Superior temporal gyrus (tissue), 1 donor: ENCODE results near the gene GREB1.

Experiments
- DNase-seq: peaks from one replicate; pipeline ENCODE4 v3.0.0-alpha.2; 2016; ENCODE audit errors: extremely low spot score

GREB1 gene

DNA sequence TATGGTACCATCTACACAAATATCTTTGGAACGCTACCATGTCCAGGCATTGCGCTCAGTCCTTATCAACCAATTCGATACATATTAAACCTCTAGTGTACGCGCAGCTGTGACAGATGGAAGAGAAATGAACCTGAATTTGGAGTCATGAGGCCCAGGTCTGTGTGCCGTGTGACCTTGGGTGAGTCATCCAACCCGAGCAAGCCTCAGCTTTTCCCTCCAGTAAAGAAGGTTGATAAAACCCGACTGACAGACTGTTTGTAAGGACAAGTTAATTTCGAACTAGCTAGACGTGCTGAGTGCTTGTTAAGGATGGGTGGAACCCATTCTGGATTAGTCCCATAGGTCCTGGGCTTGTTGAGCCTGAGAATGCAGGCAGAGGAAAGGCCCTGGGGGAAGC lies 28.2 kb downstream of the GREB1 start:
- no peak for DNase-seq

DNA sequence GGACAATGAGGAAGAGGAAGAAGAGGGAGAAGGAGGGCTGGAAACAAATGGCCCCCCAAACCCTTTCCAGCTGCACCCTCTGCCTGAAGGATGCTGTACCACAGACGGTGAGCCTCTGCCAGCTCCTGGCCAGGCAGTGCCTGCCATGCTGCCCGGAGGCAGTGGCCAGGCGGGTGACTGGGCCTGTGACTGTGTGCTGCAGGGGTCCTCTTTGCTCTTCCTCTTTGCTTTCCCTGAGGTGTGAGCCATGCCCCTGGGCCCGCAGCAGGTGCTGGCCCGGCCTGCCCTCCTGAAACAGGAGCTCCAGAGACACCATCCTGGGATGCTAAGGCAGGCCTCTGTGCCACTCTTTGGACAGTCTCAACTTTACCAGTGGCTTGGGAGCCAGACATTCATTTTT lies 28.6 kb downstream of the GREB1 start:
- DNase-seq = no peak

DNA sequence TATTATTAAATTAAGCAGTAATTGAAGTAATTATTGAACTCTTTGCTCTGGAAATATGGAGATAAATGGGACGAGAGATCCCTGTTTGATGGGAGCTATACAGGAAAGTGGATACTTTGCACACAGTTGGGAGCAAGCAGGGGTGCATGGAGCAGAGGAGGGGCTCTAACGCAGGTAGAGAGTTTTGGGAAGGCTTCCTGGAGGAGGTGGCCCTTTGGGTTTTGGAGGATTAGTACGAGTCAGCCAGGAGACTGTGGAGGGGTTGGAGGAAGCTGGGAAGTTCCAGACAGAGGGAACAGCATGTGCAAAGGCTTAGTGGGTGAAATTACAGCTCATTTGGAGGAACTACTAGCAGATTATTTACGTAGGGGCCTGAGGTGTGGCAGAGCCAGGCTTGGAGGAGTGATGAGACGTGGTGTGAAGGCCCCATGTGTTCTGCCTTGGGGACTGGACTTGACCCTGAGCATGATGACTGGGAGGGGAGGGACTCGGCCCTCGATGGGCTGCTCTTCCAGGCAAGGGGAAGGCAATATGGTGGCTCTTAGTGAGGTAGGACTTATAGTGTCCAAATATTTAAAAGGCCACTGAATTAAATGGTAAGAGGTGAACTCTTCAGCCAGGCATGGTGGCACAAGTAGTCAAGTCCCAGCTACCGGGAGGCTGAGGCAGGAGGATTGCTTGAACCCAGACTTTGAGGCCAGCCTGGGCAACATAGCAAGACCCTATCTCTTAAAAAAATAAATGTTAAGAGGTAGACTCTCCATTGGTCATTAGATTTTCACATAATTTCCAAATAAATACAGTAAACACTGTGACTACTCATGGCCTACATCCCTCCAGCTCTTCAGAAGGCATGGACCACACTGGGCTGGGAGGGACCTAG lies 30.2 kb downstream of the GREB1 start:
- DNase-seq = no peak

DNA sequence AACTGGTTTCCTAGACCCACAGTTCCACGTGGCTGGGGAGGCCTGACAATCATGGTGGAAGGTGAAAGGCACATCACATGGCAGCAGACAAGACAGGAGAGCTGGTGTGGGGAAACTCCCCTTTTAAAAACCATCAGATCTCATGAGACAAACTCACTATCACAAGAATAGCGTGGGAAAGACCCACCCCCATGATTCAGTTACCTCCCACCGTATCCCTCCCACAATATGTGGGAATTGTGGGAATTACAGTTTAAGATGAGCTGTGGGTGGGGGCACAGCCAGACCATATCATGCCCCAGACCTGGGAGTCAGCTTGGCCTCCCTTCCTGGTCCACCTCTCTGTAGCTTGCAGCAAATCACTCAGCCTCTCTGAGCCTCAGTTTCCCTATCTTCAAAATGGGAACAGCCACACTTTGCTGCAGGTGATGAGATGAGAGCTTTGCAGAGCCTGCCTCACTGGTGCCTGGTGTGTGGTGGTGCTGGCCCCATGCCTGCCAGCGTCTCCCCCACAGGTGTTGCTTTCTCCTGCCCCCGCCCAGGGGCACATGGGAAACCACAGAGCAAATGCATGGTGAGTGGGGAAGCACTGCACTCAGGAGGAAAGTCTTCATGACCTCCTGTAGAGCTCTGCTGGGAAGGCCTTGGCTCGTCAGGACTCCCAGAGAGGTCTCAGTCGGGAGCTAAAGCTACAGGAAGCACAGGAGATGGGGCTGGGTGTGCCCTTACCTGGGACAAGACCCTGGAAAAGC lies 31.1 kb downstream of the GREB1 start:
- DNase-seq = no peak

DNA sequence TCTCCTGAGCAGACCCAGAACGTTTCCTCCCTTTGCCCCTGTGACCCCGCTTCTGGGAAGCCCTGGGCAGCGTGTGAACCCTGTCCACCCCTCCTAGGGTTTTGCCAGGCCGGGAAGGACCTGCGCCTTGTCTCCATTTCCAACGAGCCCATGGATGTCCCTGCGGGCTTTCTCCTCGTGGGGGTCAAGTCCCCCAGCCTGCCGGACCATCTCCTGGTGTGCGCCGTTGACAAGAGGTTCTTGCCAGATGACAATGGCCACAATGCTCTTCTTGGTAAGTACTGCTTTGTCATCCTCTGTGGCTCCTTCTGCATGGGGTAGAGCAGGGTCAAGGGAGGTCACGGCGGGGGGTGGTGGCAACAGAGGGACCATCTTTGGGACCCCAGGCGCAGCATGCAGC lies 32.5 kb downstream of the GREB1 start:
- DNase-seq = no peak

DNA sequence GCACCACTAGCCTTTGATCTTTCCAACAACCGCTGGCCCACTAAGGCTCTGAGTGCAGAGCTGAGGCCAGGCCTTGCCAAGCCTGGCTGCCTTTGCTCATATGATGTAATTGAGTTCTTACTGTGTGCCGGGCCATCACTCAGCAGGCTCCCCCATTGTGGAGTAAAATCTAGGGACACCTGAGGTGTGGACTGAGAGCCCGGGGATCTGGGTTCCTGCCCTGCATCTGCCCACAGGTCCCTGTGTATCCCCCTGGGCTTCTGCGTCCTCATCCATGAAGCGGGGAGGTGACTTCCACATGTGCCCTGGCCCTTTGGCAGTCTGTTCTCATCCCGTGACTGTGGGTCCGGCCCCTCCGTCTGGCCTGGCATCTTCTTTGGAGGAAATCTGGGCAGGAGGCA lies 33.8 kb downstream of the GREB1 start:
- DNase-seq = no peak

DNA sequence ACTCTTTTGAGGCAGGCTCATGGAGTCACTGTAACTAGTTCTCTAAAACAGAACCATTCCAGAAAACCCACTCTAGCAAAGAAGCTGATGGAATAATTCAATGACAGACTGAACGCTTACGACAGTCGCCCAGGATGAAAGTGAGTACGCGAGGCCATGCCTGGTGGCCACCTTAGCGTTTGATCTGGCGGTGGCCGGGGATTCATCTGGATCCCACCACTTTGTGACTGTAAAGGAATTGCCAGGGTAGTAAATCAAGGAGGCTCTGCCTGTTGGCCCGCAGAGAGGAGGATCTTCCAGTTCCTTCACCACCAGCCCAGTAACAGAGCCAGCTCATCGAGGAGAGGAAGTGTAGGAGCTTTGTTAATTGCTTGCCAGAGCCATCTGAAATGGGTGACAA lies 34.6 kb downstream of the GREB1 start:
- DNase-seq = no peak

DNA sequence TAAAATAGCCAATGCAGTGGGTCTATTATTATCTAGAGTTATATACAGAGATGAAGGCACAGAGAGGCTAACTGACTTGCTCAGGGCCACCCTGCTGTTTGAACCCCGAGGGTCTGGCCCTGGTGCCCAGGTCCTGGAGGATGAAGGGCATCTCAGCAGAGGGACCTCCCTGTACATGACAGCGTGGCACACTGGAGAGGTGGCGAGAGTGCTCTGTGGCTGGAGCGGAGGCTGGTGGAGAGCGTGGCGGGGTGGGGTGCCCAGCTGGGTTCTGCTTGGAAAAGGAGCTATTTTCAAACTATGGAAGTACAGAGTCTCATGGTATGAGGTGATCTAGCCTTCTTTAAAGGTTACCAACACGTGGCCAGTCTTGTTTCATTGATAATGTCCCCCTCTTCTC lies 35.8 kb downstream of the GREB1 start:
- DNase-seq = no peak

DNA sequence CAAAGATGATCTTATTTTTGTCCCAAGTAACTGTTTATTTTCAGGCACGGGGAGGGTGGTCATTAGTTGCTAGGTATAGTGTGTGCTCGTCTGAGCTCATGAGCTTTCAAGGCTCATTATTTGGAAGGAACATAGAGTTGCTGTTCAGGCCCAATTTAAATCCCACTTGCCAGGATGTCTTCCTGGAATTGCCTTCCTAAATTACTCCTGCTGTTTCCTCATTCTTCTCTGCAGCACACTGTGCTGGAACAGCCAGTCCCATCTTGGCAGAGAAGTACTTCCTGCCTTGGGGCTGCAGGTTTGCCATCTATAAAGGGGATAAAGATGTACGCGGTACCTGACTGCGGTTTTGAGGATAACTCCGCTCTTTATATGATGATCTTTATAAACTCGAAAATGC lies 37.3 kb downstream of the GREB1 start:
- DNase-seq = no peak

DNA sequence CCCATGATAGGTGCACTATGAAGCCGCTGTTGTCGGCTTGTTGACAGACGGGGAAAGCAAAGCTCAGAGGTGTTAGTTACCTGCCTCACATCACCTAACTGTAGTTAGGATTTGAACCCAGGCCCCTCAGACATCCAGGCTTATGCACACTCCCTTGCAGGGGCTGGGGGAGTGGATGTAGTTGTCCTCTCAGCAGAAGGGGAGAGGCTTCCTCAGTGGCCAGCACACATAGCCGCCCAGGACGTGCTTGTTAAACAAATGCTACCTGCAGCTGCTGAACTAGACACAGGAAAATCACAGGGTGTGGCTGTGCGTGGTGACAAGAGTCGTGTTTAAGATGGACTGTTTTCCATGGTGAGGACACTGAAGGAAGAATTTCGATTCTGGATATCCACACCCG lies 39.2 kb downstream of the GREB1 start:
- DNase-seq = no peak

DNA sequence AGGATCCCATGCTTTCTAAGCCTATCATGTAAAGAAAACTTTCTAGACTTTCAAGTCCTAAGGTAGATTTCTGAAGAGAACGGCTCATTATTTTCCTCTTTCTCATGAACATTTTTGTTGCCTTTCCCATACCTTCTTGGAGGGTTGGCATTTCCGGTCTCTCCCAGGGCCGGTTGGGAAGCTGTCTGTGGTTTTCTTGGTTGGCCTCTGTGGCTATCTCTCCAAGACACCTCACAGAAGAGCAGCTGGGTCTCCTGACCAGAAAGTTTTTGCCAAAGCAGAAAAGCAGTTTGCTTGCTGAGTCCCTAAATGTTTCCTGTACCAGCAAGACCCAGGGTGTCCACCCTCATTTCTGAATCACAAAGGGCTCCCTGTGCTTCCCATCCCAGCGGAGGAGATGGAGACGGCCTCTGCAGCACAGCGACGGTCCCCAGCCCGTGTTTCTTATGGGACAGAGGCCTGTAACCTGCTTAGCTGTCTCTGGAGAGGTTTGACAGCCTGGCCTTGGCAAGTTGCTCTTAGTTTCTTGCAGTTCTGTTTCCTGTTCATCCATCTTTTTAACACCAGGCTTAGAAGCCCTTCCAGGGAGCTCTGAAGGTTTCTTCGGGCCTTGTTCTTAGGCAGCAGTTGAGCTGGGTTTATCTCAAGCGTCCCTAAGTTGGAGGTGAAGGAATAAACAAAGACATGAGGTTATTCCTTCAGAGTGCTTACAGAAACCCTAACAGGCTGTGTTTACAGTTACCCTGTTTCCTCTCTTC lies 39.8 kb downstream of the GREB1 start:
- no peak for DNase-seq

DNA sequence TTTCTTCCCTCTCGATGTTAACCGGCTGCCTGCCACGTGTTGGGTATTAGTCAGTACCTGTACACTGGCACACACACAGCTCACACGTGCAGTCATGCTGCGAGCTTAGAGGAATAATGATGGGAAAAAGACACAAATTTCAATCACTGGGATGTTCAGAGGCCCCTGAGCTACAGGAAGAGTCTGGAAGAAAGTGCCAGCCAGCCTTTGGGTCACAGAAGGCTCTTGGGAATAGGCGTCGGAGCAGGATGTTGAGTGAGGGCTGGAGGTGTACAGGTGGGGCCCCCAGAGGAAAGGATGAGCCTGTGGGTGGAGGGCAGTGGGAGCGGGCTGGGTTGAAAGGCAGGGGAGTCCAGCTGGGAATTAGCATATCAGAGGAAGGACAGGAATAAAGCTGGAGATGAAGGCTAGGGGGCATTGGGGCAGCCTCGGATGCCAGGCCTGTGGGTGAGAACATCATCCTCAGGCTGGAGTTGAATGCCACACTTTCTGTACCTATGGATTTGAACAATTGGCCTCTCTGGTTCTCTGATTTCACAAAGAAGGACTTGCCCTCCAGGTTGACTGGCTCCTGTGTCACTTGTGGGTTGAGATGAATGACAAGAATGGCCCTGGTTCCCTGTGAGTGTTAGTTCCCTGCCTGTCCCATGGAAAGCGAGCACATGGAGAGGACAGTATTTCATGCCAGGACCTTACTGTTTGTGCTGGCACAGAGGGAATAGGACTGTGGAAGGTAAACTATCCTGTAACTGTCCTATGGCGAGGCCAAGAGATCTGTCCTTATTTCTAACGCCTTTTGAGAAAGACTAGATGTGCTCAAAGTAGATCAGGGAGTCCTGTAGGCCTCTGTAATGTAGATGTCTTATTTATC lies 40.6 kb downstream of the GREB1 start:
- DNase-seq = no peak

DNA sequence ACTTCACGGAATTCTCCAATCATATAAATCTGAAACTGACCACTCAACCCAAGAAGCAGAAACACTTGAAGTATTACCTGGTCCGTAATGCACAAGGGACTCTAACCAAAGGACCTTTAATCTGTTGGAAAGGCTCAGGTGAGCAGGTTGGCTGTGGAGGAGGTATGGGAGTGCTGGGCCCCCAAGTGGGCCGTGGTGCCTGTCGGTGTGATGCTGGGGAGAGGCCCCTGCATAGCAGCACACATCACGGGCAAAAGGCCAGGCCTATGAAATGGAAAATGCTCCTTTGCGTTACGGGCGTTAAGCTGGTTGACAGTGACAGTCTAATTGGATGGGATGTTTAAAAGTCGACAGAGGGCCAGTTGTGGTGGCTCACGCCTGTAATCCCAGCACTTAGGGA lies 42.6 kb downstream of the GREB1 start:
- no peak for DNase-seq

DNA sequence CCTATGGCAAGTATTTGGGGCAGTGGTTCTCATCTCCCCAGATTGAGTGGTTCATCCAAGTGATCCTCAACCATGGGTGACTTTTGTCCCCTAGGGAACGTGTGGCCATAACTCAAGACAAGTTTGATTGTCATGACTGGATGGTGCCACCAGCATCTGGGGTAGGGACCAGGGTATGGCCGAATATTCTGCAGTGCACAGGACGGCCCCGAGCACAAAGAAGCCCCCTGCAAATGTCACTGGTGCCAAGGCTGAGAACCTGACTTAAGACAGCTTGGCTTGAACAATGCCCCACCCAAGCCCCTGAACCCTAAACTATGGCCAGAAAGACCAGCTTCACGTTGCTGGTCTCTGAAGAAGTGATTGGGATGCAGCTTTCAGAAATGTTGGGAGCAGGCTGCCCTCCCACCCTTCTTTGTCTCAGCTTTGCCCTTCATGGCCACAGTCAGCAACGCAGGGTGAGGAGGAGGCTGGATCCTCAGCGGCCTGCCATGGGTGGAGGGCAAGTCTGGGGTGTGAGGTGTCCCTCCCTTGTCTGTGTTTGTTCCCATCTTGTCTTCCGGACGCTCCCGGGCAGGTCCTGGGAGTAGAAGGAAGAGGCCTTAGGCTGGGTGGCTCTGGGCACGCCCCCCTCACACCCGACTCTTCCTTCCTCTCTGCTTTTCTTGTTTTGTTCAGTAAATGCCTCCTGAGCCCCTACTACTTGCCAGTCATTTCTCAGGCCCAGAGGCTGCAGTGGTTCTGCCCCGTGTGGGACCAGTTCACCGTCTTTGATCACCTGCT lies 43.4 kb downstream of the GREB1 start:
- no peak for DNase-seq

DNA sequence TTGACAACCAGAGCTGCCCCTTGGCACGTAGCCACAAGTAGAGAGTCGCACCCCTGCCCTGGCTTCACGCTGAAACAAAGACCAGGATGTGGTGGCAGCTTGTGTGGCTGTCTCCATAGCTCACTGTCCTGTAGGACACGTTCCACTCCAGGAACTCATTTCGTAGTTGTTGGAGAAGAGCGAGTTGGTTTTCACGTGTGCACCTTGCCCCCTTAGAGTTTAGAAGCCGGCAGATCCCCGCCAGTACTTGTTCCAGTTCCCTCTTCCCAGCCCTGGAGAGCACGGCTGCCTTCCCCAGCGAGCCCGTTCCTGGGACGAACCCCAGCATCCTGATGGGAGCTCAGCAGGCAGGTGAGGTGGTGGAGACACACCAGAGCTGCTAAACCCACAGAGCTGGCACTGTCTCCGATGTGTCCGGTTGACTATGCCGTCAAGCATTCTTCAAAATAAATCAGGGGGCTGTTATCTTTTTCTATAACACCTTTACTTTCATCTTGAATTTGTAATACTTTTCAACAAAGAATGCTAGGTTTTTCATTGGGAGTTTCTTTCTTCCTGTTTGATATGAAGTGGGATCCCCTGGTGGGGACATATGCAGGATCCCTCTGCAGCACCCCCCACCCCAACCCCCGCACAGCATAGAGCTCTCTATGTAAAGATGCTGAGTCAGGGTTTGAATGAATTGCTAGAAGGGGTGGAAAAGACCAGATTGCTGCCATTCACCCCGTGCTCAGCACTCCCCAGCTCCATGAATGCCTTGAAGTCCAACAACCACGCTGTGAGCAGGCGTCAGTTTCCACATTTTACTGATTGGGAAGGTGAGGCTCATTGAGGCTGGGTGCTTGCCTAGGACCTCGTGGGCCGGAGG lies 44.5 kb downstream of the GREB1 start:
- no peak for DNase-seq

DNA sequence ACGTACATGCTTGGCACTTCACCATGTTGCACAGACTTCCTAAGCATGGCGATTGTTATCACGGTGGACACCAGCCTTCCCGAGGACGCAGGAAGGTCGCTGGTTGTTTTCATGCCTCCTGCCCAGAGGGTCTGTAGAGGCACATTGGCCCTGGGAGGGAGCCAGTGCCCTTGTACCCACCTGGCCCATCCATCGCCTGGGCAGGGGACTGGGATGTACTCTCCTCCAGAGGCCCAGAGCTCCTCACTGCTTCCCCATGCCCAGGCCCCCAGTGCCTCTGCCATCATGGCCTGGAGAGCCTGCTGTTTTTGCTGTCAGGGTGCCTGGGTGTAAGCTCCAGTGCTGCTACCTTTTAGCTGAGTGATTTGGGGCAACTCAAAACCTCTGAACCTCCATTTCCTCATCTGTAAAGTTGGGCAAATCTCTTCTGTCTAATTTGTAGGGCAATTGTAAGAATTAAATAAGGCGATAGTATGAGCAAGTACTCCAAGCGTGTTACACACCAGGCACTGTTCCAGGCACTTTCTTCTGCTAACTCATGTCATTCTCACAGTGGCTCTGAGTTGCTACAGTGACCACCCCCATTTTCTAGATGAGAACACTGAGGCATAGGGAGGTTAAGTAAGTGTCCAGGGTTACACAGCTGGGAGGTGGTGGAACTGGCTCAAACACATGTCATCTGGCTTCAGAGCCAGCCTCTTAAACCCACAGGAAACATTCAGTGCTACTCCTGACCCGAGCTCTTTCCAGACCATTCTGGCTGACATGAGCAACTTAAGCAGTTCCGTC lies 45.3 kb downstream of the GREB1 start:
- no peak for DNase-seq

DNA sequence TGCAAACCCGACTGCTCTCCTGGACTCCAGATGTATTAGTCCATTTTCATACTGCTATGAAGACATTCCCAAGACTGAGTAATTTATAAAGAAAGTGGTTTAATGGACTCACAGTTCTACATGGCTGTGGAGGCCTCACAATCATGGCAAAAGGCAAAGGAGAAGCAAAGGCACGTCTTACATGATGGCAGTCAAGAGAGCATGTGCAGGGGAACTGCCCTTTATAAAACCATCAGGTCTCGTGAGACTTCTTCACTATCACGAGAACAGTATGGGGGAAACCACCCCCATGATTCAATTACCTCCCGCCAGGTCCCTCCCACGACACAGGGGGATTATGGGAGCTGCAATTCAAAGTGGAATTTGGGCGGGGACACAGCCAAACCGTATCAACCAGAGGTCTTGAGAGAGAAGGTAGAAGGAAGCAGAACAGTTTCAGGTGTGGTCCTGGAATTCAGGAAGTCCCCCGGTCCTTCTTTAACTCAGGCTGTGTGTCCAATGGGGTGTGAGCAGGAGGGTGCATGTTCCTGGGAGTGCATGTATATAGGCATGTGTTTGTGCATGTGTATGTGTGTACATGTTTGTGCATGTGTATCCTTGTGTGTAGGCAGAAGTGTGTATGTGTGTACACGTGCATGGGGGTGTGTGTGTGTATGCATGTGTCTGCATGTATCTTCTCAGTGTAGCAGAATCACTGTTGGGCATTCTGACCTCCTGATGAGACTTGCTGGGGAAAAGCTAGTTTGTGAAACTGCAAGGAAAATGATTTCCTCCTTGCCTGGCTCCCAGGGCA lies 46.2 kb downstream of the GREB1 start:
- no peak for DNase-seq

DNA sequence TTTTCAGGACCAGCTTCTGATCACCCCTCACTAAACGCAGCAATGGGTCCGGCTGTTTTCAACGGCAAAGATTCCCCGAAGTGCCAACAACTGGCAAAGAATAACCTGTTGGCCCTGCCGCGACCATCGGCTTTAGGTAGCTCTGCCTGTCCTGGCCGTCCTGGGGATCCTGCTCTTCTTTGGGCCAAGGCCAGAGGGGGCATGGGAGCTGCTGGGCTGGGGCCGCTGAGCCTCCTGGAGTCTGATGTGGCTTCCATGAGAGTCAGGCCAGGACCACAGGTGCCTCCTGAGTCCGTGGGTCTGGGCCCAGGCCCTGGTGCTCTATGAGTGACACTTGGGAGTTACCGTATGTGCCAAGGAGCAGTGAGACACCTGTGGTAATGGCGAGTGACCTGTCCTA lies 46.9 kb downstream of the GREB1 start:
- no peak for DNase-seq
